Measurements from ENCODE around the gene RBM33.
A peak's percentile ranks its signal among the peaks of the same experiment; 100 is the strongest.

DNA sequence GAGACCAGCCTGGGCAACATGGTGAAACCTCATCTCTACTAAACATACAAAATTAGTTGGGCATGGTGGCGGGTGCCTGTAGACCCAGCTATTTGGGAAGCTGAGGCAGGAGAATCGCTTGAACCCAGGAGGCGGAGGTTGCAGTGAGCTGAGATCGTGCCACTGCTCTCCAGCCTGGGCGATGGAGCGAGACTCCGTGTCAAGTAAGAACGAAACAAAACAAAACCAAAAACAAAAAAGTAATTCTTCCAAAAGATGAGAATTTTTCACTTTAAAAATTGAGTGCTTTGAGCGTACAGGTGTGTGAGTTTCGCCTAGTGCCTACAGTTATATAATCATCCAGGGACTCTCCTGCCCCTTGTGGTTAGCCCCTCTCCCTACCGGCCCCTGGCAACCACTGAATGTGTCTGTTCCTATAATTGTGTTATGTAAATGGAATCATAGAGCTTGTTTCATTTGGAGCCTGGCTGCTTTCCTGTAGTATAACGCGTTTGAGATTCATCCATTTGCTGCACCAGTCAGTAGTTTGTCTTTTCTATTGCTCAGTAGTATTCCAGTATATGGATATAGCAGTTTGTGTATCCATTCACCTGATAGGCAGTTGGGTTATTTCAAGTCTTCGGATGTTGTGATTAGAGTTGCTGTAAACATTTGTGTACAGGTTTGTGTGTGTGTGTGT, 80.0 kb downstream of the RBM33 start:
- no peak for TF ChIP-seq NFYB (CRISPR knock-in tag; conservative IDR thresholded peaks at IDR 0.05; ENCODE audit: low read depth)
- TF ChIP-seq AFF4 (CRISPR knock-in tag; IDR thresholded peaks at IDR 0.05; ENCODE audit: borderline replicate concordance): no peak
- TF ChIP-seq, protein P1, sequence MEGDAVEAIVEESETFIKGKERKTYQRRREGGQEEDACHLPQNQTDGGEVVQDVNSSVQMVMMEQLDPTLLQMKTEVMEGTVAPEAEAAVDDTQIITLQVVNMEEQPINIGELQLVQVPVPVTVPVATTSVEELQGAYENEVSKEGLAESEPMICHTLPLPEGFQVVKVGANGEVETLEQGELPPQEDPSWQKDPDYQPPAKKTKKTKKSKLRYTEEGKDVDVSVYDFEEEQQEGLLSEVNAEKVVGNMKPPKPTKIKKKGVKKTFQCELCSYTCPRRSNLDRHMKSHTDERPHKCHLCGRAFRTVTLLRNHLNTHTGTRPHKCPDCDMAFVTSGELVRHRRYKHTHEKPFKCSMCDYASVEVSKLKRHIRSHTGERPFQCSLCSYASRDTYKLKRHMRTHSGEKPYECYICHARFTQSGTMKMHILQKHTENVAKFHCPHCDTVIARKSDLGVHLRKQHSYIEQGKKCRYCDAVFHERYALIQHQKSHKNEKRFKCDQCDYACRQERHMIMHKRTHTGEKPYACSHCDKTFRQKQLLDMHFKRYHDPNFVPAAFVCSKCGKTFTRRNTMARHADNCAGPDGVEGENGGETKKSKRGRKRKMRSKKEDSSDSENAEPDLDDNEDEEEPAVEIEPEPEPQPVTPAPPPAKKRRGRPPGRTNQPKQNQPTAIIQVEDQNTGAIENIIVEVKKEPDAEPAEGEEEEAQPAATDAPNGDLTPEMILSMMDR (IDR thresholded peaks at IDR 0.05): 0 out of 2 replicates have a peak, but pooled peaks have one; percentile 10
- TF ChIP-seq, protein P2, sequence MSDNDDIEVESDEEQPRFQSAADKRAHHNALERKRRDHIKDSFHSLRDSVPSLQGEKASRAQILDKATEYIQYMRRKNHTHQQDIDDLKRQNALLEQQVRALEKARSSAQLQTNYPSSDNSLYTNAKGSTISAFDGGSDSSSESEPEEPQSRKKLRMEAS (CRISPR knock-in tag; IDR thresholded peaks at IDR 0.05): no peak
- TF ChIP-seq CREM (CRISPR knock-in tag; IDR thresholded peaks at IDR 0.05): no peak
- TF ChIP-seq SP1 (CRISPR knock-in tag; conservative IDR thresholded peaks at IDR 0.05): no peak
- TF ChIP-seq, protein P3, sequence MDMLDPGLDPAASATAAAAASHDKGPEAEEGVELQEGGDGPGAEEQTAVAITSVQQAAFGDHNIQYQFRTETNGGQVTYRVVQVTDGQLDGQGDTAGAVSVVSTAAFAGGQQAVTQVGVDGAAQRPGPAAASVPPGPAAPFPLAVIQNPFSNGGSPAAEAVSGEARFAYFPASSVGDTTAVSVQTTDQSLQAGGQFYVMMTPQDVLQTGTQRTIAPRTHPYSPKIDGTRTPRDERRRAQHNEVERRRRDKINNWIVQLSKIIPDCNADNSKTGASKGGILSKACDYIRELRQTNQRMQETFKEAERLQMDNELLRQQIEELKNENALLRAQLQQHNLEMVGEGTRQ (CRISPR knock-in tag; IDR thresholded peaks at IDR 0.05): no peak
- no peak for TF ChIP-seq JUN (CRISPR knock-in tag; IDR thresholded peaks at IDR 0.05)

All from WTC11 (cell line).